OCI-LY3 (cell line): ENCODE measurements around the gene PGA3.
"Not testable (repeated sequence)": the region's sequence is repeated elsewhere in the genome, so short reads cannot be mapped to it uniquely, and the experiment has no call there.

Source experiments
- H2AFZ ChIP-seq: fragments of 200-600, 300-600 bp; shearing (Covaris generic); 2 replicates; pipeline ENCODE4 v1.6.0; 2014; ENCODE audit warnings: antibody characterized with exemption, low read depth, low read length
- H3K27ac ChIP-seq: fragments of 200-600, 300-600 bp; sonication (generic); 2 replicates; pipeline ENCODE4 v1.5.1; 2014; ENCODE audit warnings: mild to moderate bottlenecking, low read length, moderate library complexity, mixed read lengths
- H3K27me3 ChIP-seq: fragments of 200-600, 300-600 bp; sonication (generic); 2 replicates; pipeline ENCODE4 v1.6.1; 2014; ENCODE audit warnings: low read depth, low read length, mixed read lengths
- H3K36me3 ChIP-seq: fragments of 200-600, 300-600 bp; sonication (generic); replicated peaks from 2 replicates; pipeline ENCODE3; 2014; ENCODE audit warnings: low read depth, low read length, mixed read lengths
- H3K4me1 ChIP-seq: fragments of 300-600, 200-600 bp; sonication (generic); 2 replicates; pipeline ENCODE4 v1.6.1; 2014; ENCODE audit warnings: low read length, mixed read lengths
- H3K4me2 ChIP-seq: fragments of 200-600, 300-600 bp; sonication (generic); 2 replicates; pipeline ENCODE4 v1.6.1; 2014; ENCODE audit warnings: low read length, mixed read lengths
- H3K4me3 ChIP-seq: fragments of 300-600, 200-600 bp; sonication (generic); 2 replicates; pipeline ENCODE4 v1.5.1; 2014; ENCODE audit warnings: antibody characterized with exemption, mild to moderate bottlenecking, low read length, moderate library complexity
- H3K79me2 ChIP-seq: fragments of 300-600, 200-600 bp; shearing (Covaris generic); 2 replicates; pipeline ENCODE4 v1.6.1; 2014; ENCODE audit warnings: mild to moderate bottlenecking, low read length, mixed read lengths
- H3K9ac ChIP-seq: fragments of 300-600, 200-600 bp; shearing (Covaris generic); 2 replicates; pipeline ENCODE4 v1.6.0; 2014; ENCODE audit warnings: mild to moderate bottlenecking, low read length, moderate library complexity
- H3K9me3 ChIP-seq: fragments of 200-600, 300-600 bp; shearing (Covaris generic); 2 replicates; pipeline ENCODE4 v1.6.1; 2014; ENCODE audit warnings: low read length, mixed read lengths; ENCODE audit not compliant: insufficient read depth
- H4K20me1 ChIP-seq: fragments of 200-600, 300-600 bp; sonication (generic); 2 replicates; pipeline ENCODE4 v1.6.1; 2016; ENCODE audit warnings: low read length, mixed read lengths; ENCODE audit not compliant: insufficient read depth
- CTCF ChIP-seq: fragments of 200-600, 300-600 bp; sonication (generic); IDR thresholded peaks from 2 replicates; pipeline ENCODE4 v1.5.1; 2014; ENCODE audit warnings: antibody characterized with exemption, low read length, low read depth
- EZH2phosphoT487 ChIP-seq: fragments of 200-600 bp; shearing (Covaris generic); IDR thresholded peaks from 2 replicates; pipeline ENCODE4 v1.6.1; 2018; ENCODE audit warnings: antibody characterized with exemption, mixed run types, low read depth

Gene PGA3

GRCh38 chr11:61174949-61175348 is 28.4 kb upstream of the PGA3 start:
- no peak for TF ChIP-seq EZH2phosphoT487
- no peak for TF ChIP-seq CTCF
- H3K79me2 ChIP-seq: no peaks in the 10 kb centered on the region
- H3K9ac ChIP-seq: no peak overlapping the region
- H3K4me1 ChIP-seq: no peaks in the 10 kb centered on the region
- no peaks in the 10 kb centered on the region for H3K36me3 ChIP-seq
- H3K27me3 ChIP-seq: peaks cover 28% of the 10 kb centered on the region
- H3K4me3 ChIP-seq: no peak overlapping the region
- no peaks in the 10 kb centered on the region for H3K9me3 ChIP-seq
- no peak overlapping the region for H2AFZ ChIP-seq
- H4K20me1 ChIP-seq: no peaks in the 10 kb centered on the region
- H3K27ac ChIP-seq: no peak overlapping the region
- no peak overlapping the region for H3K4me2 ChIP-seq

DNA sequence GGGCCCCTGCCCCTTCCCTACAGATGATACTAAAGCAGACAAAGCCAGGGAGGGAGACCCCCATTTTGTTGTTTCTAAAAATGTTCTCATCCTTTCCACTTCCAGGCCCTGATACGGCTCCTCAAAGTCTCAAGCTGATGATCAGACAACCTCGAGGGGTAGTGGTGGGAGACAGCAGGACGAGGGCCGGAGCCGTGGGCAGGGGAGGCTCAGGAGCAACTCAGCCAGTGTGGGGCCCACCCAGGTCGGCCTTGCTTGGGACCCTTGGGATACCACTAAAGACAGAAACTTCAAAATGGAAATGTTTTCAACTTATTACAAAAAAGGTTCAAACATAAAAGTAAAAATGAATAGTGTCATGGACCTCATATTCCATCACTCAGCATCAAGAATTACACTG is 26.9 kb upstream of the PGA3 start:
- H3K4me2 ChIP-seq: no peak overlapping the region
- no peak for TF ChIP-seq EZH2phosphoT487
- no peak for TF ChIP-seq CTCF
- no peak overlapping the region for H3K4me3 ChIP-seq
- H2AFZ ChIP-seq: no peak overlapping the region
- H3K9me3 ChIP-seq: no peaks in the 10 kb centered on the region
- H4K20me1 ChIP-seq: no peaks in the 10 kb centered on the region
- H3K79me2 ChIP-seq: no peaks in the 10 kb centered on the region
- H3K9ac ChIP-seq: no peak overlapping the region
- H3K4me1 ChIP-seq: no peaks in the 10 kb centered on the region
- no peak overlapping the region for H3K27ac ChIP-seq
- H3K36me3 ChIP-seq: no peaks in the 10 kb centered on the region
- peaks cover 33% of the 10 kb centered on the region for H3K27me3 ChIP-seq

DNA sequence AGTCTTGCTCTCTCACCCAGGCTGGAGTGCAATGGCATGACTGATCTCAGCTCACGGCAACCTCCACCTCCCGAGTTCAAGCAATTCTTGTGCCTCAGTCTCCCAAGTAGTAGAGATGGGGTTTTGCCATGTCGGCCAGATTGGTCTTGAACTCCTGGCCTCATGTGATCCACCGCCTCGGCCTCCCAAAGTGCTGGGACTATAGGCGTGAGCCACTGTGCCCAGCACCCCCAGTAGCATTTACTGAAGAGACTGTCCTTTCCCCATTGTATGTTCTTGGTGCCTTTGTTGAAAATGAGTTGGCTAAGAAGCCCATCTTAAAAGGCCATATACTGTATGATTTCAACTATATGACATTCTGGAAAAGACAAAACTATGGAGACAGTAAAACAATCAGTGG is 23.1 kb upstream of the PGA3 start:
- H3K27me3 ChIP-seq: peaks cover 20% of the 10 kb centered on the region
- not testable (repeated sequence) for H3K36me3 ChIP-seq, H3K4me3 ChIP-seq, H3K27ac ChIP-seq, H3K4me2 ChIP-seq, H3K9me3 ChIP-seq, H3K4me1 ChIP-seq, H4K20me1 ChIP-seq, H3K79me2 ChIP-seq, H2AFZ ChIP-seq, H3K9ac ChIP-seq

DNA sequence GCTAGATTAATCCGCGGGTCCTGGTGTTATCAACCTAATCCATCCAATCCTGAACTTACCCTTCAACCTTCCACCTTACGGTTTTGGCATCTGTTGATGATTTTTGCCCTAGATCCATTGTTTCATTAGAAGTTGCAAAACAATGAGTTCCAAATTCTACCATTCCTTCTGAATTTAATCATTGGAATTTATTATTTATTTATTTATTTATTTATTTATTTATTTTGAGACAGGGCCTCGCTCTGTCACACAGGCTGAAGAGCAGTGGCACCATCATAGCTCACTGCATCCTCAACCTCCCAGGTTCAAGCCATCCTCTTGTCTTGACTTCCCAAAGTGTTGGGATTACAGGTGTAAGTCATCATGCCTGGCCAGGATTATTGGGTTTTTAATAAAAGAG is 21.8 kb upstream of the PGA3 start:
- H3K79me2 ChIP-seq: no peaks in the 10 kb centered on the region
- H3K9me3 ChIP-seq: no peaks in the 10 kb centered on the region
- no peak overlapping the region for H3K9ac ChIP-seq

More for the DNA sequence above, 21.8 kb upstream of the PGA3 start:
- Histone ChIP-seq H3K36me3 (no peaks in the 10 kb centered on the region), H3K27ac (no peak overlapping the region), H3K4me2 (no peak overlapping the region), H2AFZ (no peak overlapping the region), H3K4me3 (no peak overlapping the region), H4K20me1 (no peaks in the 10 kb centered on the region), H3K4me1 (no peaks in the 10 kb centered on the region), H3K27me3 (peaks cover 9% of the 10 kb centered on the region; the same call in 1 of the 2 replicates)
- no peak for TF ChIP-seq CTCF
- no peak for TF ChIP-seq EZH2phosphoT487
